Astrocyte (in vitro differentiated cells and primary cell): ENCODE data around the gene PADI3. TPM values are rescaled to one million over a fixed set of nuclear protein-coding genes. Genes with fewer than 3 reads are reported as not detected.

Experiments
- DNase-seq: peaks from one replicate; pipeline ENCODE4 v3.0.0-alpha.2; 2010; ENCODE audit warnings: low read depth
- FAIRE-seq: peaks from 2 replicates; lab custom pipeline; 2011; peaks lifted over from hg19 to GRCh38; lab: Jason Lieb, UNC
- H2AFZ ChIP-seq: 2 replicates; pipeline ENCODE4 v1.6.0; 2012; ENCODE audit warnings: low read depth, low read length, inconsistent platforms
- H3K27ac ChIP-seq: 2 replicates; pipeline ENCODE4 v1.5.1; 2011; ENCODE audit warnings: low read depth, low read length, inconsistent platforms
- H3K27me3 ChIP-seq: 2 replicates; pipeline ENCODE4 v1.6.0; 2011; ENCODE audit warnings: low read length, inconsistent platforms; ENCODE audit not compliant: insufficient read depth
- H3K36me3 ChIP-seq: 2 replicates; pipeline ENCODE4 v1.5.1; 2011; ENCODE audit warnings: low read length, inconsistent platforms; ENCODE audit not compliant: insufficient read depth
- H3K4me1 ChIP-seq: 2 replicates; pipeline ENCODE4 v1.5.1; 2011; ENCODE audit warnings: low read length, inconsistent platforms; ENCODE audit not compliant: insufficient read depth
- H3K4me2 ChIP-seq: 2 replicates; pipeline ENCODE4 v1.6.0; 2012; ENCODE audit warnings: low read length, inconsistent platforms
- H3K4me3 ChIP-seq: 2 replicates; pipeline ENCODE4 v1.5.1; 2011; ENCODE audit warnings: low read depth, mild to moderate bottlenecking, low read length, inconsistent platforms; ENCODE audit not compliant: insufficient read depth
- H3K79me2 ChIP-seq: 2 replicates; pipeline ENCODE4 v1.6.0; 2012; ENCODE audit warnings: mild to moderate bottlenecking, low read length, inconsistent platforms; ENCODE audit not compliant: insufficient read depth
- H3K9ac ChIP-seq: 2 replicates; pipeline ENCODE4 v1.6.0; 2012; ENCODE audit warnings: mild to moderate bottlenecking, low read length, inconsistent platforms
- H3K9me3 ChIP-seq: 2 replicates; pipeline ENCODE4 v1.5.1; 2012; ENCODE audit warnings: low read depth, mild to moderate bottlenecking, low read length, inconsistent platforms; ENCODE audit not compliant: insufficient read depth
- H4K20me1 ChIP-seq: 2 replicates; pipeline ENCODE4 v1.6.0; 2012; ENCODE audit warnings: low read length, inconsistent platforms; ENCODE audit not compliant: insufficient read depth
- H3K27ac Mint-ChIP-seq: one replicate; pipeline ENCODE4 v1.8.0; 2021; ENCODE audit warnings: mild to moderate bottlenecking, mixed read lengths; ENCODE audit not compliant: unreplicated experiment
- H3K27me3 Mint-ChIP-seq: one replicate; pipeline ENCODE4 v1.8.0; 2021; ENCODE audit warnings: low read depth, mixed read lengths; ENCODE audit not compliant: unreplicated experiment
- H3K36me3 Mint-ChIP-seq: one replicate; pipeline ENCODE4 v1.8.0; 2021; ENCODE audit warnings: low read depth, mixed read lengths; ENCODE audit not compliant: unreplicated experiment
- H3K4me1 Mint-ChIP-seq: one replicate; pipeline ENCODE4 v1.8.0; 2021; ENCODE audit warnings: low read depth, mixed read lengths; ENCODE audit not compliant: unreplicated experiment
- H3K4me3 Mint-ChIP-seq: one replicate; pipeline ENCODE4 v1.8.0; 2021; ENCODE audit warnings: mild to moderate bottlenecking, moderate library complexity, mixed read lengths; ENCODE audit not compliant: unreplicated experiment
- H3K9me3 Mint-ChIP-seq: one replicate; pipeline ENCODE4 v1.8.0; 2021; ENCODE audit warnings: mild to moderate bottlenecking, mixed read lengths; ENCODE audit not compliant: unreplicated experiment
- CTCF ChIP-seq: IDR thresholded peaks from 2 replicates; pipeline ENCODE4 v1.5.1; 2011; ENCODE audit warnings: low read depth, mild to moderate bottlenecking, inconsistent platforms, low read length, moderate library complexity; ENCODE audit not compliant: insufficient read depth
- EZH2 ChIP-seq: IDR thresholded peaks from 2 replicates; pipeline ENCODE4 v1.6.1; 2012; ENCODE audit warnings: mild to moderate bottlenecking, low read length, inconsistent platforms; ENCODE audit not compliant: insufficient read depth
- total RNA-seq: library from RNA; stranded (reverse); gene quantifications from 2 replicates; pipeline ENCODE4 v1.2.1, GENCODE V29; 2021

Gene PADI3
- total RNA-seq, 1 donor from 2014 or later, result 0.09 TPM

DNA sequence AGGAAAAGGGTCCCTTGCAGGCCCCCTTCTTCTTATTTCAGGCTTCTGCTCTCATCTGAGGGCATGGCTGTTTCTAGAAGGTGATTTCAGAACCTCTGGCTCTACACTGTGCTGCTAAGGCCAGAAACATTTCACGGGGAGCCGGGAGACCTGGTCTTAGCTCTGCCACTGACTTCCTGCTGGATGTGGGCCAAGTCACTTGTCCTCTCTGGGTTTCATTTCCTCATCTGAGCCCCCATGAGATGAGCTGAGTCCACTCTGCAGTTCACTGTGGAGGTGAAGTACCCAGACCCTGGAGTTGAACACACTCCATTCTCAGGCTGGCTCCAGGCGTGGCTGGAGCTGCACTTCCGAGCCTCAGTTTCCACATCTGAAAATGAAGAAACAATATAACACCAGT lies 41.9 kb upstream of the PADI3 start:
- H3K4me1 ChIP-seq, result peaks cover 25% of the 10 kb centered on the region
- no peak overlapping the region for H3K9ac ChIP-seq
- no peaks in the 10 kb centered on the region for H3K9me3 ChIP-seq
- H4K20me1 ChIP-seq, result no peaks in the 10 kb centered on the region
- Mint-ChIP-seq H3K27me3 (peaks cover 21% of the 10 kb centered on the region), H3K27ac (no peak overlapping the region), H3K4me1 (peaks cover 19% of the 10 kb centered on the region), H3K36me3 (peaks cover 2% of the 10 kb centered on the region), H3K9me3 (no peaks in the 10 kb centered on the region), H3K4me3 (no peak overlapping the region)
- H3K27me3 ChIP-seq, result no peaks in the 10 kb centered on the region
- TF ChIP-seq CTCF, result no peak
- no peak for TF ChIP-seq EZH2
- H2AFZ ChIP-seq, result no peak overlapping the region
- FAIRE-seq, result no peak
- no peak overlapping the region for H3K27ac ChIP-seq
- H3K36me3 ChIP-seq, result no peaks in the 10 kb centered on the region
- no peaks in the 10 kb centered on the region for H3K79me2 ChIP-seq
- no peak overlapping the region for H3K4me2 ChIP-seq
- no peak for DNase-seq
- no peak overlapping the region for H3K4me3 ChIP-seq

- H3K27me3 ChIP-seq, result no peaks in the 10 kb centered on the region
- H3K27ac Mint-ChIP-seq, result peak overlapping the region; percentile 23
- no peaks in the 10 kb centered on the region for H3K79me2 ChIP-seq
- peaks cover 29% of the 10 kb centered on the region for H3K4me1 ChIP-seq
- H3K9me3 Mint-ChIP-seq, result no peaks in the 10 kb centered on the region
- H3K27ac ChIP-seq, result no peak overlapping the region
- no peak for FAIRE-seq
- H3K9me3 ChIP-seq, result no peaks in the 10 kb centered on the region
- H2AFZ ChIP-seq, result no peak overlapping the region
- TF ChIP-seq EZH2 (no peak), CTCF (no peak)
- peaks cover 21% of the 10 kb centered on the region for H3K4me1 Mint-ChIP-seq
- H3K9ac ChIP-seq, result no peak overlapping the region
- H3K36me3 Mint-ChIP-seq, result peaks cover 2% of the 10 kb centered on the region
- peaks cover 21% of the 10 kb centered on the region for H3K27me3 Mint-ChIP-seq
- no peak overlapping the region for H3K4me3 Mint-ChIP-seq
- no peak for DNase-seq
- no peak overlapping the region for H3K4me3 ChIP-seq
- no peaks in the 10 kb centered on the region for H4K20me1 ChIP-seq
- H3K36me3 ChIP-seq, result no peaks in the 10 kb centered on the region
- no peak overlapping the region for H3K4me2 ChIP-seq
These were observed 41.4 kb upstream of the PADI3 start for GRCh38 chr1:17207540-17207939.

DNA sequence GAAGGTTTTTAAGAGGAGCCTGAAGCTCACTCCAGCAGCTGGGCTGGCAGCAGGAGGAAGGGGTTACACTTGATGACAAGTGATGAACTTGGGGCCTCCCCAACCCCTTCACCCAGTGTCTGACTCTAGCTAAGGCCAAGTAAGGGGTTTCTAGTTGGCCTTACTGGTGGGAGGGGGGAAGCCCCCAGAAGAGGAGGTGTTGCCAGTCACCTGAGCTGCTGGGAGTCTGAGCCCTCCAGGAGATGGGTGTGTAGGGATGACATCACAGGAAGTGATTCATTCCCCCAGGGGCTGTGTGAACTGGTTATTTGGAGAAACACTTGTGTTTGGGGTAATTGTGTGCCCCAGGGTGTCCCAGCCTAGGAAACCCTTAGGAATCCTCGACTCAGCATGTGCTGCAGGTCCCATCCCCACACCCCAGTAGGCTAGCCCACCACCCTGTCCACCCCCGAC lies 40.9 kb upstream of the PADI3 start:
- peak; percentile 82 for FAIRE-seq
- H3K36me3 Mint-ChIP-seq, result peaks cover 2% of the 10 kb centered on the region
- TF ChIP-seq EZH2, result no peak
- no peak for TF ChIP-seq CTCF
- H3K4me3 Mint-ChIP-seq, result no peak overlapping the region
- Histone ChIP-seq H2AFZ (no peak overlapping the region), H4K20me1 (no peaks in the 10 kb centered on the region), H3K27ac (no peak overlapping the region), H3K27me3 (no peaks in the 10 kb centered on the region), H3K36me3 (no peaks in the 10 kb centered on the region), H3K9me3 (no peaks in the 10 kb centered on the region), H3K4me1 (peaks cover 33% of the 10 kb centered on the region), H3K4me2 (peak overlapping the region; percentile 25), H3K9ac (no peak overlapping the region), H3K79me2 (no peaks in the 10 kb centered on the region), H3K4me3 (no peak overlapping the region)
- H3K27me3 Mint-ChIP-seq, result peaks cover 21% of the 10 kb centered on the region
- H3K9me3 Mint-ChIP-seq, result no peaks in the 10 kb centered on the region
- peak; percentile 59 for DNase-seq
- H3K4me1 Mint-ChIP-seq, result peaks cover 25% of the 10 kb centered on the region
- H3K27ac Mint-ChIP-seq, result peak overlapping the region; percentile 23
